Neuronal stem cell (in vitro differentiated cells): ENCODE measurements around the gene PFKL.

Experiments
- DNase-seq: peaks from one replicate; pipeline ENCODE4 v3.0.0-alpha.2; 2013; ENCODE audit warnings: low spot score
- H2AFZ ChIP-seq: one replicate; pipeline ENCODE4 v1.6.1; 2013; ENCODE audit warnings: mild to moderate bottlenecking, low read length, inconsistent platforms
- H2AK5ac ChIP-seq: 2 replicates; pipeline ENCODE4 v1.6.1; 2013; ENCODE audit warnings: low read depth, mild to moderate bottlenecking, inconsistent platforms, low read length, moderate library complexity, mixed read lengths
- H2BK120ac ChIP-seq: 2 replicates; pipeline ENCODE4 v1.6.1; 2013; ENCODE audit warnings: low read depth, mild to moderate bottlenecking, inconsistent platforms, low read length, moderate library complexity, mixed read lengths
- H2BK12ac ChIP-seq: one replicate; pipeline ENCODE4 v1.6.1; 2013; ENCODE audit warnings: low read length, inconsistent platforms
- H2BK15ac ChIP-seq: 2 replicates; pipeline ENCODE4 v1.6.1; 2013; ENCODE audit warnings: mild to moderate bottlenecking, low read length, inconsistent platforms, mixed read lengths
- H2BK5ac ChIP-seq: one replicate; pipeline ENCODE4 v1.6.1; 2013; ENCODE audit warnings: inconsistent platforms, mild to moderate bottlenecking, low read length, moderate library complexity
- H3K14ac ChIP-seq: one replicate; pipeline ENCODE4 v1.6.1; 2013; ENCODE audit warnings: low read length, inconsistent platforms
- H3K18ac ChIP-seq: 2 replicates; pipeline ENCODE4 v1.6.1; 2013; ENCODE audit warnings: low read length, inconsistent platforms
- H3K23ac ChIP-seq: 2 replicates; pipeline ENCODE4 v1.6.1; 2013; ENCODE audit warnings: low read depth, mild to moderate bottlenecking, mixed read lengths, low read length, inconsistent platforms; ENCODE audit not compliant: poor library complexity
- H3K27ac ChIP-seq: replicated peaks from 3 replicates; pipeline ENCODE4 v1.5.1; 2013; ENCODE audit warnings: low read length, inconsistent platforms
- H3K27me3 ChIP-seq, 3 experiments: 2 replicates each; pipeline ENCODE4 v1.6.1; 2013; ENCODE audit warnings: low read length in 3 of 3, mild to moderate bottlenecking in 2 of 3, inconsistent platforms in 1 of 3, low read depth in 1 of 3, mixed read lengths in 1 of 3, moderate library complexity in 1 of 3; ENCODE audit not compliant: control insufficient read depth in 3 of 3, insufficient read depth in 3 of 3
- H3K36me3 ChIP-seq, 2 donors: replicated peaks in 1 of 2; 2 replicates each; pipeline ENCODE4 v1.6.1; 2013; ENCODE audit warnings: low read length in 2 of 2; ENCODE audit not compliant: control insufficient read depth in 2 of 2, insufficient read depth in 2 of 2
- H3K4ac ChIP-seq: 2 replicates; pipeline ENCODE4 v1.6.1; 2013; ENCODE audit warnings: inconsistent platforms, mild to moderate bottlenecking, low read length, moderate library complexity
- H3K4me1 ChIP-seq, 2 donors: 1 replicate in 1 of 2; 2 replicates in 1 of 2; pipeline ENCODE4 v1.6.1; 2013; ENCODE audit warnings: low read length in 2 of 2, low read depth in 1 of 2; ENCODE audit not compliant: control insufficient read depth in 2 of 2, insufficient read depth in 1 of 2
- H3K4me2 ChIP-seq: one replicate; pipeline ENCODE4 v1.6.1; 2013; ENCODE audit warnings: mild to moderate bottlenecking, low read length, inconsistent platforms; ENCODE audit not compliant: insufficient read depth, poor library complexity, severe bottlenecking
- H3K4me3 ChIP-seq, 2 donors: 2 replicates each; pipeline ENCODE4 v1.5.1; 2013; ENCODE audit warnings: low read length in 2 of 2, mild to moderate bottlenecking in 2 of 2, inconsistent platforms in 1 of 2, moderate library complexity in 1 of 2
- H3K79me1 ChIP-seq: one replicate; pipeline ENCODE4 v1.6.1; 2013; ENCODE audit warnings: low read depth, mild to moderate bottlenecking, inconsistent platforms, low read length, moderate library complexity
- H3K9ac ChIP-seq: one replicate; pipeline ENCODE4 v1.6.1; 2013; ENCODE audit warnings: mild to moderate bottlenecking, low read depth, low read length, inconsistent platforms; ENCODE audit not compliant: poor library complexity
- H3K9me3 ChIP-seq, 2 donors: replicated peaks in 1 of 2; 2 replicates each; pipeline versions ENCODE3 to v1.6.1; 2013; ENCODE audit warnings: low read length in 2 of 2, mild to moderate bottlenecking in 2 of 2, inconsistent platforms in 1 of 2, low read depth in 1 of 2, mixed read lengths in 1 of 2, moderate library complexity in 1 of 2; ENCODE audit not compliant: control insufficient read depth in 2 of 2, insufficient read depth in 1 of 2
- H4K8ac ChIP-seq: one replicate; pipeline ENCODE4 v1.6.1; 2013; ENCODE audit warnings: low read depth, mild to moderate bottlenecking, inconsistent platforms, low read length, moderate library complexity
- H4K91ac ChIP-seq: one replicate; pipeline ENCODE4 v1.6.1; 2013; ENCODE audit warnings: low read length, low read depth, mild to moderate bottlenecking, inconsistent platforms; ENCODE audit not compliant: poor library complexity
- WGBS, 2 donors: extraction: QIAGEN DNeasy Blood & Tissue Kit; methylation state at CpG; one replicate each; pipeline ENCODE4 v1.1.7; 2013; ENCODE audit warnings: missing lambda C conversion rate in 2 of 2, mixed read lengths in 1 of 2; ENCODE audit not compliant: insufficient read length in 2 of 2, insufficient replicate concordance in 1 of 2; ENCODE audit errors: extremely low coverage in 2 of 2; 5-methylcytosine and 5-hydroxymethylcytosine counted together

PFKL gene

DNA sequence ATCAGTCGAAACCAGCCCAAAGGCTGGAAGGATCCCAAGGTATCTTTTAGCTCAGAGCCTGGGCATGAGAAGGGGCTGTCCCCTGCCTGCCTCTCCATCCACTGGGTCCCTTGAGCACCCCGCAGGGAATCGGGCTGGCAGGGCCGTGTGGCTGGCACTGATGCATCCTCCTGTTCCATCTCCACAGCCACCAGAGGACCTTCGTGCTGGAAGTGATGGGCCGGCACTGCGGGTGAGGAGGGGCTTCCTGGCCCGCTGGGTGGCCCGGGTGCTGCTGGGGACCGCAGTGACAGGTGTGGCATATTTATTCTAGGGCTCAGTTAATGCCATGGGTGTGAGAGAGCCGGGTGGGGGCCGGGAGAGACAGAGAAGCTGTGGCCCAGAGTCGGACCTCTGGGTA lies 13.6 kb downstream of the PFKL start:
- Histone ChIP-seq H3K18ac (no peak overlapping the region), H2BK12ac (no peak overlapping the region), H3K4me1 (peaks cover 5 to 8% of the 10 kb centered on the region in 2 donors), H3K9me3 (peaks cover 0 to 5% of the 10 kb centered on the region in 2 donors), H2AFZ (no peak overlapping the region), H3K9ac (no peak overlapping the region), H3K4ac (no peak overlapping the region), H3K23ac (peak overlapping the region; percentile 85), H3K4me3 (no peak overlapping the region), H4K91ac (no peak overlapping the region), H4K8ac (no peak overlapping the region), H3K14ac (no peak overlapping the region), H3K27me3 (no peaks in the 10 kb centered on the region), H3K36me3 (peaks cover 29 to 81% of the 10 kb centered on the region in 2 donors), H2BK5ac (peak overlapping the region; percentile 94), H3K79me1 (peaks cover 5% of the 10 kb centered on the region), H2AK5ac (no peak overlapping the region), H3K27ac (no peak overlapping the region), H2BK120ac (no peak overlapping the region), H3K4me2 (no peak overlapping the region), H2BK15ac (no peak overlapping the region)
- DNase-seq, result no peak
- WGBS, 2 donors, result no CpG with 5 or more reads among the region's 13 CpGs

DNA sequence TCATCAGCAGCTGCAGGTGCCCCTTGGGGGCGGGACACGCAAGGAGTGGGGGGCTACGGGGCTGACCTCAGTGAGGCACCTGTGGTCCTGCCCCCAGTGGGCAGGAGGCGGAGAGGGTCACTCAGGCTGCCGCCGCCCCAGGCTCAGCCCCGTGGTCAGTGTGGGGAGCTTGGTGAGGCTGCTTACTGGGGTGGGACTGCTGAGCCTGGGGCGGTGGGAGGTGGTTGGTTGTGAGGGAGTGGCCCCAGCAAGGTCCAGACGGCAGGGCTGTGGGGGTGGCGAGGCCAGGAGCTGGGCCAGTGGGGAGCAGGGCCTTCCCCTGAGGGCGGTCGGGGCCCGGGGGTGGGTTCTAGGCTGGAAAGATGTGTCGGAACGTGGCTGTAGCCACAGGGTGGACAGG lies 14.3 kb downstream of the PFKL start:
- Histone ChIP-seq H3K14ac (no peak overlapping the region), H3K9me3 (peaks cover 0 to 5% of the 10 kb centered on the region in 2 donors), H3K79me1 (peaks cover 5% of the 10 kb centered on the region), H3K4me1 (peaks cover 0 to 3% of the 10 kb centered on the region in 2 donors), H2BK15ac (no peak overlapping the region), H2AK5ac (peak overlapping the region; percentile 28), H2BK120ac (no peak overlapping the region), H2BK5ac (peak overlapping the region; percentile 94), H3K27me3 (no peaks in the 10 kb centered on the region), H3K18ac (no peak overlapping the region), H3K9ac (no peak overlapping the region), H4K91ac (no peak overlapping the region), H3K23ac (peak overlapping the region; percentile 55), H2AFZ (no peak overlapping the region), H2BK12ac (no peak overlapping the region), H3K4me2 (no peak overlapping the region), H3K27ac (no peak overlapping the region), H3K36me3 (peaks cover 27 to 84% of the 10 kb centered on the region in 2 donors), H3K4ac (no peak overlapping the region), H4K8ac (no peak overlapping the region), H3K4me3 (no peak overlapping the region)
- WGBS, 2 donors, result no CpG with 5 or more reads among the region's 15 CpGs
- no peak for DNase-seq

DNA sequence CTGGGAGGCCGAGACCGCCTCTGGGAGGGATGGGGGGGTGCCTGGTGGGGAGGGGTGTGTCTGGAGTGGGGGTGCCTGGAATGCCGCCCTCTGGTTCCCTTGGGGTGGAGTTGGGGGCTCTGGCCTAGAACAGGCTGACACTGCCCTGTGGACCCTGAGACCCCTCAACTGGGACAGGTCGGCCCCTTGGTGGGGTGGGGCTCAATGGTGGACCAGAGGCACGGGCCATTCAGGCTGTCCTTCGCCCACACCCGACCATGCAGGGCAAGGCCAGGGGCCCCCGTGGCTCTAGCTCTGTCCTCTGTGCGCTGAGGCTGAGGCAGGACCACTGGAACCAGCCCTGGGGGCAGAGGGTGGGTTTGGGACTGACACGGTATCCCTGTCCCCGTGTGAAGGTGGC lies 14.7 kb downstream of the PFKL start:
- H3K27me3 ChIP-seq, result no peaks in the 10 kb centered on the region
- H3K14ac ChIP-seq, result no peak overlapping the region
- WGBS, 2 donors, result no CpG with 5 or more reads among the region's 11 CpGs
- no peak overlapping the region for H3K18ac ChIP-seq
- no peak for DNase-seq
- no peak overlapping the region for H2BK15ac ChIP-seq
- H4K91ac ChIP-seq, result no peak overlapping the region
- no peak overlapping the region for H3K4me2 ChIP-seq
- H3K23ac ChIP-seq, result no peak overlapping the region
- no peak overlapping the region for H4K8ac ChIP-seq
- peak overlapping the region; percentile 28 for H2AK5ac ChIP-seq
- peaks cover 7% of the 10 kb centered on the region for H3K79me1 ChIP-seq
- peaks cover 0 to 5% of the 10 kb centered on the region in 2 donors for H3K9me3 ChIP-seq
- no peak overlapping the region for H3K27ac ChIP-seq
- no peak overlapping the region for H2BK12ac ChIP-seq
- H2BK120ac ChIP-seq, result no peak overlapping the region
- no peak overlapping the region for H3K9ac ChIP-seq
- no peaks in the 10 kb centered on the region for H3K4me1 ChIP-seq
- H2AFZ ChIP-seq, result no peak overlapping the region
- peak overlapping the region; percentile 94 for H2BK5ac ChIP-seq
- no peak overlapping the region for H3K4me3 ChIP-seq
- peaks cover 27 to 85% of the 10 kb centered on the region in 2 donors for H3K36me3 ChIP-seq
- H3K4ac ChIP-seq, result no peak overlapping the region

DNA sequence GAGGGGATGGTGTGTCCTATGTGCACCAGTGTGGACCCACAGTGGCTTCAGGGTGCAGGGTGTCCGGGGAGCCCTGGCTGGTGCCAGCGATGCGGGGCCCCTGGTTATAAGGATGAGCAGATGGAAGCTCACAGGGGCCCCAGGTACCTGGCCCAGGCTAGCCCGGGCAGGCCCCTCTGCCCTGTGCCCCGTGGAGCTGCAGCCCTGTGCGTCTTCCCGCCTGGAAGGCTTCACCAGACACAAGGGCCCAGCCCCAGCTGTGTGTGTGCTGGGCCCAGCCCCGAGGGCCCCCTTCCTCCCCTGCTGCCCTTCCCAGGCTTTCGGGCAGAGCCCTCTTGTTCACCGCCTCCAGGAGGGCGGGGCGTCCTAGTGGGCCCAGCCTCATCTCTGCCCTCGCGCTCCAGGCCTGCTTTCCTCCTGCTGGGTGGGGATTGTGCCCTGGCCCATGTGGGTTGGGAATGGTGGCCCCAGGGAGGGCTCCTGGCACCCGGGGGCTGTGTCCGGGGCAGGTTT lies 15.9 kb downstream of the PFKL start:
- no CpG with 5 or more reads among the region's 16 CpGs for WGBS, 2 donors
- no peak overlapping the region for H3K18ac ChIP-seq
- no peak overlapping the region for H2BK12ac ChIP-seq
- H4K8ac ChIP-seq, result no peak overlapping the region
- H2AK5ac ChIP-seq, result no peak overlapping the region
- H3K36me3 ChIP-seq, result peaks cover 30 to 86% of the 10 kb centered on the region in 2 donors
- H3K14ac ChIP-seq, result peak overlapping the region; percentile 82
- H2BK5ac ChIP-seq, result no peak overlapping the region
- no peak overlapping the region for H3K27ac ChIP-seq
- H3K4me2 ChIP-seq, result no peak overlapping the region
- peak overlapping the region; percentile 44 for H3K9ac ChIP-seq
- H2BK15ac ChIP-seq, result no peak overlapping the region
- H2BK120ac ChIP-seq, result no peak overlapping the region
- peak overlapping the region; percentile 91 for H3K23ac ChIP-seq
- H3K79me1 ChIP-seq, result peaks cover 5% of the 10 kb centered on the region
- H3K4ac ChIP-seq, result no peak overlapping the region
- H2AFZ ChIP-seq, result no peak overlapping the region
- no peak overlapping the region for H4K91ac ChIP-seq
- H3K4me1 ChIP-seq, result no peaks in the 10 kb centered on the region
- no peak overlapping the region for H3K4me3 ChIP-seq
- no peaks in the 10 kb centered on the region for H3K27me3 ChIP-seq
- H3K9me3 ChIP-seq, result peaks cover 0 to 5% of the 10 kb centered on the region in 2 donors
- no peak for DNase-seq
